HG03135 (cell line): ENCODE data around the gene GTSF1L.
A peak's percentile ranks its signal among the peaks of the same experiment; 100 is the strongest.

Experiments
- ATAC-seq: cut with Tn5 transposase; IDR thresholded peaks from one replicate; pipeline ENCODE4 v1.9.1; 2021; ENCODE audit warnings: mild to moderate bottlenecking, moderate library complexity; ENCODE audit not compliant: unreplicated experiment

Gene GTSF1L

GRCh38 chr20:43716757-43717615 lies 9.8 kb downstream of the GTSF1L start:
- no peak for ATAC-seq

- no peak for ATAC-seq
These were observed 10.7 kb downstream of the GTSF1L start for GRCh38 chr20:43716123-43716522.

- ATAC-seq, result no peak
These were observed 11.3 kb downstream of the GTSF1L start for GRCh38 chr20:43715511-43715910.

GRCh38 chr20:43715044-43715443 lies 11.8 kb downstream of the GTSF1L start:
- ATAC-seq, result no peak

- no peak for ATAC-seq
These were observed 15.6 kb downstream of the GTSF1L start for GRCh38 chr20:43711098-43711654.

- ATAC-seq, result peak; percentile 54
These were observed 16.3 kb downstream of the GTSF1L start for GRCh38 chr20:43710370-43711044.

- no peak for ATAC-seq
These were observed 24.3 kb downstream of the GTSF1L start for GRCh38 chr20:43702502-43702901.

GRCh38 chr20:43700627-43701026 lies 26.2 kb downstream of the GTSF1L start:
- no peak for ATAC-seq

- no peak for ATAC-seq
These were observed 26.7 kb downstream of the GTSF1L start for GRCh38 chr20:43699941-43700565.

GRCh38 chr20:43695571-43695970 lies 31.2 kb downstream of the GTSF1L start:
- ATAC-seq, result no peak

GRCh38 chr20:43694763-43695162 lies 32.0 kb downstream of the GTSF1L start:
- ATAC-seq, result no peak

- no peak for ATAC-seq
These were observed 34.8 kb downstream of the GTSF1L start for GRCh38 chr20:43691928-43692524.

GRCh38 chr20:43690943-43691598 lies 35.7 kb downstream of the GTSF1L start:
- ATAC-seq, result no peak

GRCh38 chr20:43689165-43689564 lies 37.6 kb downstream of the GTSF1L start:
- ATAC-seq, result no peak

GRCh38 chr20:43686820-43687219 lies 40.0 kb downstream of the GTSF1L start:
- ATAC-seq, result no peak

GRCh38 chr20:43682446-43682845 lies 44.4 kb downstream of the GTSF1L start:
- ATAC-seq, result peak; percentile 22

- peak; percentile 95 for ATAC-seq
These were observed 44.8 kb downstream of the GTSF1L start for GRCh38 chr20:43681991-43682410.

- ATAC-seq, result peak; percentile 26
These were observed 45.3 kb downstream of the GTSF1L start for GRCh38 chr20:43681468-43681942.

- no peak for ATAC-seq
These were observed 45.8 kb downstream of the GTSF1L start for GRCh38 chr20:43680981-43681380.

- no peak for ATAC-seq
These were observed 50.4 kb downstream of the GTSF1L start for GRCh38 chr20:43676368-43676767.
